NK-92 (cell line): Measurements from ENCODE around the gene PI4K2B.
"Not testable (repeated sequence)": the region's sequence is repeated elsewhere in the genome, so short reads cannot be mapped to it uniquely, and the experiment has no call there.

Experiments
- DNase-seq: peaks from one replicate; lab custom pipeline; 2025; ENCODE audit not compliant: unreplicated experiment; lab: John Stamatoyannopoulos, UW

PI4K2B gene

DNA sequence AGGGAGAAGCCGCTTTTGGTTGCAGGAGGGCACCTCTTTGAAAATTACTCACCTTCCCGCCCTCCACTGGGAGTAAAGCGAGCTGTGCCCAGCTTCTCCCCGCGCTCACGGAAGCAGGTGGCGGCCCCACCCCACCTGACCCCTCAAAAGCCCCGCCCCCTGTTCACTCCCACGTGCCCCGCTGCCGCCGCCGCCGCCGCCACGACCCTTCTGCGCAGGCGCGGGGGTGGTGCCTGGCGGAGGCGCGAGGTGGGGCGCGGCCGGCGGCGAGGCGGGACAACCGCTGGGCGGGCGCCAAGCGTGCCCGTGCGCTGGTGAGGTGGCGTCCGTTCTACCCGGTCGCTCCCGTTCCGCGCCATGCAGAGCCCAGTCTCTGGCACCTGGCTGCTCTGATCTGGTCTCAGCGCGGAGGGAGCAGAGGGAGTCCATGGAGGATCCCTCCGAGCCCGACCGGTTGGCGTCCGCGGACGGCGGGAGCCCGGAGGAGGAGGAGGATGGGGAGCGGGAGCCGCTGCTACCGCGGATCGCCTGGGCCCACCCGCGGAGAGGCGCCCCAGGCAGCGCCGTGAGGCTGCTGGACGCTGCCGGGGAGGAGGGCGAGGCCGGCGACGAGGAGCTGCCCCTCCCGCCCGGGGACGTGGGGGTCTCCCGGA is at the start of gene PI4K2B:
Gene PI4K2B, plus strand, starts transcription at position 297 of the 653 bp plus-strand sequence. Its CDS starts 131 bp downstream, at position 428.
- DNase-seq, result peak; percentile 44

DNA sequence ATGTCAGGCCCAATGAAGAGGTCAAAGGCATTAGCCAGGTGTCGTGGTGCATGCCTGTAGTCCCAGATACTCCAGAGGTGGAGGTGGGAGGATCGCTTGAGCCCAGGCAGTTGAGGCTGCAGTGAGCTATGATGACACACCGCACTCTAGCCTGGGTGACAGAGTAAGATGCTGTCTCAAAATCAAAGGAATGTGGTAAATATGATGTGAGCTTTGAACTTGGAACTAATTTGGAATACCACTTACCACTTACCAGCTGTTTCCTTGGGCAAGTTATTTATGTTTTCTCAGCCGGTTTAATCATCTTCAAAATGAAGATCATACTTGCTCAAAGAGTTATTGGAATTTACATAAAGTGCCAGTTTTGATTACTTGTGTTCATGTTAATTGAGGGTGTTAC is 49.8 kb upstream of the PI4K2B start:
- no peak for DNase-seq

DNA sequence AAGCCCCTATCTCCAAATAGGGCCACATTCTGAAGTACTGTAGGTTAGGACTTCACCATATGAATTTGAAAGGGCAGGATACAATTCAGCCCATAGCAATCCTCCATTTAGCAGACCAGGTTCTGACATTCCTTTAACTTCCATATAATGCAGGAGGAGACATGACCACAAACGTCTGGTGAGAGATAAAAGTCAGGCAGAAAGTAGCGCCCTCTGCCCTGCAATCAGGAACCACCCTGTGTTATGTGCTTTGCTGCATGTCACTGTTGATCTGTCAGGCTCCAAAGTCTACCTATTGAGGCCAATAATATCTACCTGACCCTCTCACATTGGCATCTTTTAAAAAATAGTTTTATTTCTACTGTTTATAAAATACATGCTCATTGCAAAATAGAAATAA is 43.4 kb upstream of the PI4K2B start:
- DNase-seq, result no peak

DNA sequence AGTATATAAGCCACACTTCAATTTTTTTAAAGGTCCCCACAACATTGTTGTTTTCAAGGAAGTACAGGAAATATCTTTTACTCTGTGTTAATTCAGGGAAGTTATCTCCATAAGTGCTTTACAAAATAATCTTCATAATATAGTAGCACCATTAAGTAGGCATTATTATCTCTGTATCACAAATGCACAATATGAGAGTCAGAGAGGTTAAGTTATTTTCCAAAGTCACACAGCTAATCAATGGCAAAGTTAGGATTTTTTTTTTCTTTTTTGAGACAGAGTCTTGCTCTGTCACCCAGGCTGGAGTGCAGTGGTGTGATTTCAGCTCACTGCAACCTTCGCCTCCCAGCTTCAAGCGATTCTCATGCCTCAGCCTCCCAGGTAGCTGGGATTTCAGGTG is 35.1 kb upstream of the PI4K2B start:
- DNase-seq, result no peak

DNA sequence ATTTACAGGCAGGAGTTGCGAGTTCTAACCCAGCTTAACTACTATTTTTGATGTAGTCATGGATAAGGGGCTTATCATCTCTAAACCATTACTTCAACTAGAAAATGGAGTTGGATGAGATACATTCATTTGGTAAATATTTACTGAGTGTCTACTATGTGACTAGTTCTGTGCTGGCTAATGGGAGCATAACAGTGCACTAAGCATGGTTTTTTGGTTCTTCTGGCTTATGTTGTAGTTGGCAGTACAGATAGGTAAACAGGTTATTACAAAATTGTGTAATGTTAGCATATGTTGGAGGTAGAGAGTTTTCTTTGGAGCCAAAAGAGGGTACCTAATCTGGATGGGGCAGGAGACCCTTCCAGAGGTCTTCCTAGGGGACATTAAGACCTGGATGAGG is 25.8 kb upstream of the PI4K2B start:
- DNase-seq, result no peak

DNA sequence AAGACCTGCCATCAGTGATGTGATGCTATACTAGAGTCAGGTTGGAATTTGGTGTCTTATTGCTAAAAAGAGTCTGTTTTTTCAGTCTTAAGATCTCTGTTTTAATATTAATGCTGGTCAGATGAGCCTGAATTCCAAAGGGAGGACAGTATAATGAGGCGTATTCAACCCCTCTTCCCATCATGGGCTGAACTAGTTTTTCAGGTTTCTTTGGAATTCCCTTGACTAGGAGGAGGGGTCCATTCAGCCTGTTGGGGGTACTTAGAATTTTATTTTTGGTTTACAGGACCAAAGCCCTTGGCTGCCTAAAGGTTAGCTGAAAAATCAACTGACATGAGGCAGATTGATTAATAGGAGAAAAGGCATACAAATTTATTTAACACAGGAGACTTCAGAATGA is 24.1 kb upstream of the PI4K2B start:
- no peak for DNase-seq

DNA sequence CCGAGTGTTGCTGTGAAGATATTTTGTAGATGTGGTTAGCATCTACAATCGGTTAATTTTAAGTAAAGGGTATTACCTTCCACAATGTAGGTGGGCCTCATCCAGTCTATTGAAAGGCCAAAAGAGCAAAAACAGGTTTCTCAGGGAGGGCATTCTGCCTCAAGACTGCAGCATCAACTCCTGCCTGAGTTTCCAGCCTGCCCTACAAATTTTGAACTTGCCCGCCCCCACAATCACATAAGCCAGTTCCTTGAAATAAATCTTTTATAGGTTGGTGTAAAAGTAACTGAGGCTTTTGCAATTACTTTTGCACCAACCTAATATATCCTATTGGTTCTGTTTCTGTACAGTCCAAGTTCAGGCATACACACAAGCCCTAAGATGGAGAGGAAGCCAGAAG is 22.1 kb upstream of the PI4K2B start:
- DNase-seq, result no peak

DNA sequence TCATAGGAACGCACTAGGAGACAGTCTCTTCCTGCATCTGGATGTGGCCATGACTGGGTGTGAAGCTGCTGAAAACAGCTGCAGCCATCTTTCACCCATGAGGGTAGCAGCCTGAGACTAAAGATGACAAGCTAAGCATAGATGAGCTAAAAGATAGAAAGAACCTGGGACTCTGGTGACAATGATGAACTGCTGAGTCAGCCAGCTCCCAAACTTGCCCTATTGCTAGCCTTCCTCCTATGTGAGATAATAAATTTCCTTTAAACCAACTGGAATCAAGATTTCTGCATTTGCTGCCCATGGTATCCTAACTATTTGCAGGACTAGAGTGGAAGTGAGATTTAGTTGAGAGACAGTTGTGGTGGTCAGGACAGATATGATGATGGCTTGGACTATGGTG is 21.0 kb upstream of the PI4K2B start:
- DNase-seq, result no peak

DNA sequence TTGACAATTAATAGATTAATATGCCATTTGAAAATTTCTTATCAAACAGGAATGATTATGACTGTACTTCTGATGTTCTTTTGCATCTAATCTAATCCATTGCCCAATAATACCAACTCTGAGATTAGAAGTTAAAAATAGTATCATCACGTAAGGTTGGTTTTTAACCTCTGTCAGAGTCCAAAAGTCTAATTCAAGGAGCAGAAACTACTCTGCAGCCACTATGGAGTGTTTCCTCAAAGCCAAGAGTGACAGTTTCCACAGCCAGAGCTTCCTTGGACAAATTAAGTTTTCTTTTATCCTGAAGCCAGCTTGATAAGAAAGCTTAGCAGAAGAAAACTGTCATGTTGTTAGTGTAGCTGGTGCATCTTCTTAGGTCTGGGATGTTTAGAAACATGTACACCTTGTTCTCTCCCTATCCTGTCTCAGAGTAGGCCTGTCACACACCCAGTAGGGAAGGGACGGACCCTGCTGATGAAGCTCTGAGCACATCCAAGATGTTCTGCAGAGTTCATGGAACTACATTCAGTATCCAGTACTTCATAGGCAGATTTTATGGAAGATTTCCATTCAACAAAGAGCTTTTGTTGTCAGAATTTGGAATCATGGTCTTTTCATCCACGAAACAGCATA is 20.4 kb upstream of the PI4K2B start:
- DNase-seq, result no peak

DNA sequence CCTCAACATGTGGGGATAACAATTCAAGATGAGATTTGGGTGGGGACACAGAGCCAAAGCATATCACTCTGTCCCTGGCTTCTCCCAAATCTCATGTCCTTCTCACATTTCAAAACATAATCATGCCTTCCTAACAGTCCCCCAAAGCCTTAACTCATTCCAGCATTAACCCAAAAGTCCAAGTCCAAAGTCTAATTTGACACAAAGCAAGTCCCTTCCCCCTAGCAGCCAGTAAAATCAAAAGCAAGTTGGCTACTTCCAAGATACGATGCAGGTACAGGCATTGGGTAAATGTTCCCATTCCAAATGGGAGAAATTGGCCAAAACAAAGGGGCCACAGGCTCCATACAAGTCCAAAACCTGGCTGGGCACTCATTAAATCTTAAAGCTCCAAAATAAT is 19.1 kb upstream of the PI4K2B start:
- not testable (repeated sequence) for DNase-seq

DNA sequence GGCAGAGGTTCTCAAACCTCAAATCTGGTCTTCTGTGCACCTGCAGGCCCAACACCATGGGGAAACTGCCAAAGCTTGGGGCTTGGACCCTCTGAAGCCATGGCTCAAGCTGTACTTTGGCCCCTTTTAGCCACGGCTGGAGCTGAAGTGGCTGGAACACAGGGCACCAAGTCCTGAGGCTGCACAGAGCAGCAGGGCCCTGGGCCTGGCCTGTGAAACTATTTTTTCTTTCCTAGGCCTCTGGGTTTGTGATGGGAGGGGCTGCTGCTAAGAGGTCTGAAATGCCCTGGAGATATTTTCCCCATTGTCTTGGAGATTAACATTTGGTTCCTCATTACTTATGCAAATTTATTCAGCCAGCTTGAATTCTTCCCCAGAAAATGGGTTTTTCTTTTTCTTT is 18.3 kb upstream of the PI4K2B start:
- no peak for DNase-seq

DNA sequence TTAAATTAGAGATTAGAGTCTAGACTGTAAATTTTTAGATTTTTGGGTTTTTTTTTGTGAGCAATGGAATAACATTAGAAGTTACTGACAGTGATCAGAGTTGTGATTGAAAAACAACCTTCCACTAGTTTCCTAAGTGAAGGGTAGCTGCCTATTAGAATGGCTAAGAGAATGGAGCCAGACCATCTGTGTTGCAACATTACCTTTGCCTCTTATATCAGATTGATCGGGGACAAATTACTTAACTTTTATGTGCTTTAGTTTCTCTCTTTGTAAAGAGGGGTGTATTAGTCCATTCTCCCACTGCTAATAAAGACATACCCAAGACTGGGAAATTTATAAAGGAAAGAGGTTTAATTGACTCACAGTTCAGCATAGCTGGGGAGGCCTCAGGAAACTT is 12.5 kb upstream of the PI4K2B start:
- no peak for DNase-seq

DNA sequence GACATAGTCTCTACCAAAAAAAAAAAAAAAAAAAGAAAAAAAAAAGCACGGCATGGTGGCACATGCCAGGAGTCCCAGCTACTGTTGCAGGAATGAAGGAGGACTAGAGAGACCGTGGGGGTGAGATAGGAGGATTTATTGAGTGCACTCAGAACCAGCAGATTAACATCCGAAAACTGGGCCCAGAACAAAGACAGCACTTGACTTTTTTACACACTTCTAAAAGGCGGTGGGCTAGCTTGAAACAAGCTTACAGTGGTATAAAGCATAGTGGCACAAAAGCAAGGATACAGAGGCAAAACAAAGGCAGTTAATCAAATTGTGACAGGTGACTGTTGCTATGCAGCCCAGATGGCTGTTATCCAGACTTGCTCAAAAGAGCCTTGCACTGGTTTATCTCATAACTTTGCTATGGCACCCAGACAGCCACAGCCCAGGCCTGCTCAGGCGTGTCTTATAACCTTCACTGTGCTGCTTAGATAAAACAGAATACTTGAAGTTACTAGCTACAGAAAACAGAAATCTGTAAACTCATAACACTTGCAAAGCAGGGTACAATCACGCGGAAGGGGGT is 9.9 kb upstream of the PI4K2B start:
- DNase-seq, result no peak

DNA sequence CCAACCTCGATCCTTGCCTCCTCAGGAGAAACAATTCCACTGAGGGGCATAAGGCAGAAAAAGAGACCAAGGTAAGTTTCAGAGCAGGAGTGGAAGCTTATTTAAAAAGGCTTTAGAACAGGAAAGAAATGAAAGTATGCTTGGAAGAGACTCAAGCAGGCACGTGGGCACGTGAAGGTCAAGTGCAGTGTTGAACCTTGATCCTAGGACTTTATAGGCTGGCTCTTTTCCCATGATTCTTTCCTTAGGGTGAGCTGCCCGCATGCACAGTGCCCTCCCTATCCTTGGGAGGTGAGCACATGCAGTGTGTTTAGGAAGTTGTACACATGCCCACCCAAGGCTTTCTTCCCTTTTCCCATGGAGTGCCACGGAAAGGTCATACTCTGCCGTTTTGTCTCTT is 4.0 kb upstream of the PI4K2B start:
- DNase-seq, result no peak

DNA sequence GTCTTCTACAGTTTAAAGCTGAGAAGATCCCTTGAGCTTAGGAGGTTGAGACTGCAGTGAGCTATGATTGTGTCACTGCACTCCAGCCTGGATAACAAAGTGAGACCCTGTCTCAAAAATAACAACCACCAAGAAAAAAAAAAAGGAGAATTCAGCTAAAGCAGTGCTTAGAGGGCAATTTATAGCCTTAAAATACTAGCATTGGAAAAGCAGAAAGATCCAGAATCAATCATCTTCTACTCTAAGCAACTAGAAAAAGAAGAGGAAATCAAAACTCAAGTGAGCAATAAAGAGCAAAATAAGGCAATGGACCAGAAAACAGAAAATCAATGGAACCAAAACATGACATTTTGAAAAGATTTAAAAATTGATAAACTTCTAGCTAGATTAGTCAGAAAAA is 639 bp upstream of the PI4K2B start:
- no peak for DNase-seq

DNA sequence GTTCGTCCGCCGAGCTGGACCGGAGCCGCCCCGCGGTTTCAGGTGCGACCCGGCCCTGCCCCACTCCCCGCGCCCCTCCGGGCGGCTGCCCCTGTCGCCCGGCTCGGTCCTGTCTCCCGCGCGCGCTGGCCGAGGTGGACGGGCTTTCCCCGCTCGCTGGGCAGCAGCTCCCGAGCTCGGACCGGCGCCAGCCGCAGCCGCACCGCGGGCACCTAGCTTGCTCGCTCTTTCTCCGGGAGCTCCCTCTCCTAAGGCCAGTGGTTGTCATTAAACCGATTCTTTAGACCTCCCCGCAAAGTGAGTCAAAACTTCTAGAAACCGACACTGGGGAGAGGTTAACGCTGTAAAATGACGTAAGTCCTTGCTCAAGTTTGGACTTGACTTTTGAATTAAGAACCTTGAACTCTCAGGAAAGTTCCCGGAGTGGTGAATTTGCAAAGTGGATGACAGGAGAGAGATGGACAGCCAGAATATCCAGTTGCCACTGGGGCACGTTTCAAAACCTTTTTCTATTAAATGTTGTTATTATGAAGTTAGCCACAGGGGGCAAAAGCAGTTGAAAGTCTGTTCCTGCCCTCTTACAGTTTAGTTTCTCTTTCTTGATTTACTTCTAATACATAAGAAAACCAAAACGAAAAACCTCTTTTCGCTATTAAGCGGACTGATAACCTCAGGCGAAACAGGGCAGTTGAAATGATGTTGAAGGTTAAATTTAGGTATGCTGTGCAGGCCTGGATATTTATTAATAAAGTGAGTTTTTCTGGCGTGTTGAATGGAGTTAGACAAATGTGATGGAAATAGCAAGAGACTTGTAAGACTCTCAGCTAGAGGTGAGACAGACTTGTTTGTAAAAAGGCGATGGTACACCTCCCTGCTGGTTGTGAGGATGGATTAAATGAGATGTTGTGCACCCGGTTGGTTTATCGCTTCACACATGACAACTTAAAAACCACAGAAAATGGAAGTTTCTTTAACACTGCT is 847 bp downstream of the PI4K2B start:
- no peak for DNase-seq

DNA sequence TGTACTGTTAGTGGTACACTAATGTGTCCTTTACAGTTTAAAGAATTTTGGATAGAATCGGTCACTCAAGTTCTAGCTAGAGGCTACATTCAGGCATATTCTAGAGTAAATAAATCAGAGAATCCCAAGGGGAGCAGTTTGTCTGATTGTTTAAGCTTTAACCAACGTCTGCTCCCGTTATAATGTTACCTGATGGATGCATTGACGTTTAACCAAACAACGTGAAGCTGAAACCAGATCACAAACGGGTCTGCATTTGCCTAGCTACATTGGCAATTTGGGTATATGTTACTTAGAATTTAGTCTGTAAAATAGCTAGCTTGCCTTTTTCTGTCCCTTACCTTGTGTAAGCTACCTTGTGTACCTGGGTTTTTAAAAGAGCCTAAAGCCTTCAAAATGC is 1.6 kb downstream of the PI4K2B start:
- DNase-seq, result no peak

DNA sequence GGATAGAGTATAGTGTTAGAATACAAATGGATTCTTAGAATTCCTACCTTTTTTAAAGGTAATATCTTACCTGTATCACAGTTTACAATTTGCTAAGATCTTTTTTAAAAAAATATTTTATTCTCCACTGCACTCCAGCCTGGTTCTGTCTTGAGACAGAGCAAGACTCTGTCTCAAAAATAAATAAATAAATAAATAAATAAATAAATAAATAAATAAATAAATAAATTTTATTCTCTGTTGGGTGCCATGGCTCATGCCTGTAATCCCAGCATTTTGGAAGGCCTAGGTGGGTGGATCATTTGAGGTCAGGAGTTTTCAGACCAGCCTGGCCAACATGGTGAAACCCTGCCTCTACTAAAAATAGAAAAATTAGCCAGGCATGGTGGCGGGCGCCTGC is 2.2 kb downstream of the PI4K2B start:
- DNase-seq, result not testable (repeated sequence)

DNA sequence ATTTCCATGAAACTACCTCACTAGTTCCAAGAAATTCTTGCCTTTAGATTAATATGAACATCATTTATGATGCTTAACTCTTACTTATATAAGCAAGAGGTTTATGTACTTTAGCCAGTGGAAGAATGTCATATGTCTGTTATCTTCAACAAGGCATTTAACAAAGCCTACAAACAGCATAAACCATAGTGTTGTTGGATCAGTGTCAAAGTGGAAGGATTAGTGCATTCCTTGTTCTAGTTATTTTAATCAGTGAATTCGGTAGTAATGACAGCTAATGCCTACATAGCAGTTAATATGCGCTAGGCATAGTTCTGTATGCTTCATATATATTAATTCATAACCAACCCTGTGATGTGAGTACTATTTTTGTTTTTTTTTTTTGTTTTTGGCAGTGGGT is 3.1 kb downstream of the PI4K2B start:
- no peak for DNase-seq

DNA sequence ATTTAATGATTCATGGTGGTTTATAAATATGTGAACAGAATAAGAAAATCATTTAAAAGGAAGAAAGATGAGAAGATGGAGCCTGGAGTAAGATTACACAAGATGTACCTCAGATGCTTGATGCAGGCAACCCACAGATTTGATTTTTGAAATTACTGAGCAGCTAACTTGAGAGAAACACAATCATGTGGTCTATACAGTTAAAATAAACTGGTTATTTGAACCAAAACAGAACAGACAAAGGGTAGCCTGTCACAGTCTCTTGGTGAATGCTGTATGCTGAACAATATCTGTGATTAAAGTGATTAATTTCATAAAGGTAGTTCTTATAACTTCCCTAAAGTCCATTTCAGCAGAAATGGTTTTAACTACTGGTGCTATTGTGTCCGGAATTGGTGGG is 4.2 kb downstream of the PI4K2B start:
- no peak for DNase-seq

DNA sequence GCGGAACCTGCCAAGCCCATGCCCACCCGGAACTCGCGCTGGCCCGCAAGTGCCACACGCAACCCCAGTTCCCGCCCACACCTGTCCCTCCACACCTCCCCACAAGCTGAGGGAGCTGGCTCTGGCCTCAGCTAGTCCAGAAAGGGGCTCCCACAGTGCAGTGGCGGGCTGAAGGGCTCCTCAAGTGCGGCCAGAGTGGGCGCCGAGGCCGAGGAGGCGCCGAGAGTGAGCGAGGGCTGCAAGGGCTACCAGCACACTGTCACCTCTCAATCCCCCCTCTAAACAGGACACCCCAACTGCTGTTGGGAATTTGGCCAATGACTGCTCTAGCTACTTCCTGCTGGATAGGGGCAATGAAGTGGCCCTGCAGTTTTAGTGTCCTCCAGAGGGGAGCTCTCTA is 5.7 kb downstream of the PI4K2B start:
- DNase-seq, result not testable (repeated sequence)
